Upper lobe of left lung (tissue), 4 donors: ENCODE results near the gene C6orf62.

Source experiments
- EP300 ChIP-seq, 4 donors: sonication (generic); formaldehyde crosslinking; IDR thresholded peaks; one replicate each; pipeline ENCODE4 v1.5.1; 2017; ENCODE audit warnings: antibody characterized with exemption in 4 of 4, control low read depth in 2 of 4
- POLR2A ChIP-seq, 4 donors: fragments of 450-650 bp; IDR thresholded peaks; one replicate each; pipeline ENCODE4 v1.5.1; 2016 to 2017; ENCODE audit warnings: antibody characterized with exemption in 4 of 4, mild to moderate bottlenecking in 2 of 4
- POLR2AphosphoS5 ChIP-seq, 2 donors: sonication (generic); formaldehyde crosslinking; IDR thresholded peaks; one replicate each; pipeline ENCODE4 v1.5.1; 2017; ENCODE audit warnings: antibody characterized with exemption in 2 of 2
- TF ChIP-seq, protein P1 (sequence below), 6 experiments: fragments of 450-650 bp in 4 of 6; fragments of 200-600 bp in 2 of 6; sonication (generic) in 2 of 6; IDR thresholded peaks; one replicate each; pipeline ENCODE4 v1.5.1; 2016 to 2019; ENCODE audit warnings: antibody characterized with exemption in 6 of 6

DNA sequence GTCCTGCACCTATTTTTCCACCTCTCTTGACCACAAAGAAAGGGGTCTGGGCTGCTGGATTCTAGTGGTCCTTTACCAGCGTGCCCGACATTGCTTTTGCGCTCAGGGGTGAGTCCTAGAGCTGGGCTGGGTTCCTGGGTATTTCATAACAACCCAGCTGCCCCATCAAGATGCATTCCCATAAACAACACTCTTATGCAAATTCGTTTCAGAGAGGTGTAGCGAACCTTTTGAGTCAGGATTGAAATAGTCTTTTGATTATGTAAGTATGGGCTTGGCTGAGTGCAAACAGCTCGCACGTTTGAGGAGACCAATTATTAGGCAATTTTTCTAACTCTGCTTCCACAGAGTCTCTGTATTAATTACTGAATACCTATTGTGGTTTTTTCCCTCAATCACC is 38.4 kb downstream of the C6orf62 start:
- TF ChIP-seq POLR2A (IDR thresholded peaks at IDR 0.05) (no peak), POLR2AphosphoS5 (IDR thresholded peaks at IDR 0.05) (peak in 1 of 2 donors; percentile 31), EP300 (IDR thresholded peaks at IDR 0.05) (peak in 1 of 4 donors; percentile 61)
- TF ChIP-seq, protein P1, sequence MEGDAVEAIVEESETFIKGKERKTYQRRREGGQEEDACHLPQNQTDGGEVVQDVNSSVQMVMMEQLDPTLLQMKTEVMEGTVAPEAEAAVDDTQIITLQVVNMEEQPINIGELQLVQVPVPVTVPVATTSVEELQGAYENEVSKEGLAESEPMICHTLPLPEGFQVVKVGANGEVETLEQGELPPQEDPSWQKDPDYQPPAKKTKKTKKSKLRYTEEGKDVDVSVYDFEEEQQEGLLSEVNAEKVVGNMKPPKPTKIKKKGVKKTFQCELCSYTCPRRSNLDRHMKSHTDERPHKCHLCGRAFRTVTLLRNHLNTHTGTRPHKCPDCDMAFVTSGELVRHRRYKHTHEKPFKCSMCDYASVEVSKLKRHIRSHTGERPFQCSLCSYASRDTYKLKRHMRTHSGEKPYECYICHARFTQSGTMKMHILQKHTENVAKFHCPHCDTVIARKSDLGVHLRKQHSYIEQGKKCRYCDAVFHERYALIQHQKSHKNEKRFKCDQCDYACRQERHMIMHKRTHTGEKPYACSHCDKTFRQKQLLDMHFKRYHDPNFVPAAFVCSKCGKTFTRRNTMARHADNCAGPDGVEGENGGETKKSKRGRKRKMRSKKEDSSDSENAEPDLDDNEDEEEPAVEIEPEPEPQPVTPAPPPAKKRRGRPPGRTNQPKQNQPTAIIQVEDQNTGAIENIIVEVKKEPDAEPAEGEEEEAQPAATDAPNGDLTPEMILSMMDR (IDR thresholded peaks at IDR 0.05), result no peak
